Measurements from ENCODE around the gene HDAC4.

Gene HDAC4

DNA sequence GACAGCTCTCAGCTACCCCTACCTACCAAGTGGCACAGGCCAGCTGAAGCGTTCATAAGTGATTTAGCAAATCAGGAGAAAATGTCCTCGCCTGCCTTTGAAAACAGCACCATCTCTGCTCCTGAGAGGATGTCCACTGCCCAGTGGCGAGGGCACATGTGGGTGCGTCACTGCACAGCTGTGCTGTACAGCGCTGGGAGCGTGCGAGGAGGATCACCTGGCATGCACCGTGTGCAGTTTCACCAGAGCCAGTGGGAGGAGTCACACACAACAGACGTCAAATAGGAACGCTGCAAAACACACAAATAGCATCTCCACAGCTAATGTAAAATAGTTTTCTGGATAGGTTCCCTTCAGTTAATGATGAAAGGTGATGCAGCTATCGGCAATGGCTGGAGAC is 154.1 kb downstream of the HDAC4 start:
- no peak for DNase-seq

DNA sequence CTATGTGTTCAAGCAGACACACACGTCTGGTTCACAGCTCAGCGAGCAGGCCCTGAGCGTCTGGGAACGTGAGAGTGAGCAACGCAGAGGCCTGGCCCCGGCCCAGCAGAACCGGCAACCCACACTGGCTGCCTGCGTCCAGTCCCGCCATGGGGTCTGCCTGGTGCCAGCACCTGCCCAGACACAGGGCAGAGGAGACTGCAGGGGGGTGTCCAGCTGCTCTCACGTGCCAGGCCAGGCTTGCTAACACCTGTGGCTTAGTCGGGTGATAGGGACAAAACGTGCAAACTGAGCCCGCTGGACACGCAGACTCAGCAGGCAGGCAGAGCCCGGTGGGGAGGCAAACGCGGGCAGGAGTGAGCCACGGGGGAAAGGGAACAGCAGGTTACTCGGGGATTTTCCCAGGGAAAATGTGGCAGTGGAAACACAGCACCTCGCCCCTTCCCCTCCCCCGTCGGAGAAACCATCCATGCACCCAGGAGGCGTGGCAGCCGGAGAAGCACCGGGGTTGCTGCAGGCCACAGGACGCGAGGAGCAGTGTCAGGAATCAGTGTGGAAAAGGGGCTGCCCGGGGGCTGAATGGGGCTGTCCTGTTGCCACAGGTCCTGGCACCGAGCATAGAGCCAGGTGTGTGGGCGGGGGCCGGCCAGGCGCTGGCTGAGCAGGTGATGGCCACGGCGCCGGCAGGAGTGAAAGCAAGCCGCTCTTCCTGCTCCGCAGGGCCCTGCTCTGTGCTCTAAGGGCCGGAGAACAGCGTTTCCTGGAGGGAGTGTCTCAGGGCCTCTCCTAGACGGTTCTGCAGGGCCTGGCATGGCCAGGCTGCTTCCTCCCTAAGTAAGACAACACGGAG is 154.7 kb downstream of the HDAC4 start:
- DNase-seq = no peak

DNA sequence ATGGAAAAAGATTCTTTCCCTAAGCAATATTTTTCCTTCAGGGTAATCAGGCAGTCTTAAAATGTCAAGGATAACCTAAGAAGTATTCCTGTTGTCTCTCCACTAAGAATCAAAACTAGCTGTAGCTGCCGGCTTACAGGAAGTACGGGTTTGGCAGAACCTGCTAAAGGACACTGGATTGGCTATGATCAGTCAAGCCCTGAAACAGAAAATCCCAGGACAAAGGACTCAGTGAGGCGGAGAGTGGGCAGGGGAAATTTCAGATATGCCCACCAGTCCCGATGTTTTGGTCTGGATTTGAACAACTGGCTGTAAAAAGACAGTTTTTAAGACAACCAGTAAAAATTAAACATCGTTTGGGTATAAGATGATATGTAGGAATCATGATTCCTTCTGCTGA is 155.7 kb downstream of the HDAC4 start:
- no peak for DNase-seq

DNA sequence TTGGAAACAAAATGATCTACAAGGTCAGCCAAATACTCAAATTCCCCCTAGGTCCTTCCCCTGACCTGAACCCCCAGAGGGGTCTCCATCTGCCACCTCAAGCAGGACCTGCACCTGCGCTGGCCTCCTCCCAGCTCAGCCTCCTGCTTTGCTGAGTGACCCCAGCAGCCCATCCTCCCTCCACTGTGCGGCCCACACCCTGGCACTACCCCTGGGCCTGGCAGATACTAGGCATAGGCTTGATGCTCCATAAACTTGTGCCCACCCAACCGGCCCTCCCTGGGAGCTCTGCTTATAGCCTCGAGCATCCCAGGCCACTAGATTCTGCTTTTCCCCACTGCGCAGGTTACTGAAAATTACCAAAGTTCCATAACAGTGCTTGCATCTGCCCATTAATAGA is 156.2 kb downstream of the HDAC4 start:
- no peak for DNase-seq

DNA sequence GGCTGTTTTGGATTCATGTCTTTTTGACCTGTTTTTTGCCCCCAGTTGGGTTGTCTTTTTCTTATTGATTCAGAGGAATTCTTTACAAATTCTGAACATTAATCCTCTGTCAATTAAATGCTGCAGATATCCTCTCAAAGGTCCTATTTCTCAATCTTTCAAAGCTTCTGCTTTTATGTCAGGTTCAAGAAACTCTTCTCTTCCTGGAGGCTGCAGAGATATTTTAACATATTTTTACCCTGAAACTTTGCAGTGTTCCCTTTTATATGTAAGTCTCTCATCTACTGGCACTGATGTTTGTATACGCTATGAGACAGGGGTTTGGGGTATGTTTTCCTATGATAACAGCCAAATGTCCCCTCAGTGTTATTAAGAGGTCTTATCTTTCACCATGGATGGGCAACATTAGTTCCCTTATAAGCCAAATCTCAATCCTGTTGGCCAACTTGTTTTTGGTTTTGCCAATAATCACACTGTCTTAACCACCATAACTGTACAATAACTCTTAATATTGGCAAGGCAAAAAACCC is 159.3 kb downstream of the HDAC4 start:
- no peak for DNase-seq

DNA sequence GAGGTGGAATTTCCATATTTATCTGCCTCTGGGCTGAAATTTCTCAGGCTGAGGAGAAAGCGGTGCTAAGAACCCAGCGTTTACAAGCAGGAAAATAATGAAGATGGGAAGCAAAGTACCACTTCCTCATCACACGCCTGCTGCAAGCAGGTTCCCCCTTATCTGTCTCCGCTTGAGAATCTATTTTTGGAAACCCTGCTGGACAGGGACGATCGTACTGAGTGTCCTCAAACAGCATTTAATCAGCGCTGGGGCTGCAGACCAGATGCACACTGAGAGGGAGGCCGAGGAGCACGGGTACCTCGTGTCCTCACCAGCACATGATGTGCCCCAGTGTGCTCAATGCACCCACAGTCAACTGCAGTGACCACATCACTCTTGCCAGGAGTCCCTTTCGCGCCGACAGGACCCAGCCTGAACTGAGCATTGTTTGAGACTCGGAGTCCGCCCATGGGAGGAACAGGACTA is 160.4 kb downstream of the HDAC4 start:
- no peak for DNase-seq

DNA sequence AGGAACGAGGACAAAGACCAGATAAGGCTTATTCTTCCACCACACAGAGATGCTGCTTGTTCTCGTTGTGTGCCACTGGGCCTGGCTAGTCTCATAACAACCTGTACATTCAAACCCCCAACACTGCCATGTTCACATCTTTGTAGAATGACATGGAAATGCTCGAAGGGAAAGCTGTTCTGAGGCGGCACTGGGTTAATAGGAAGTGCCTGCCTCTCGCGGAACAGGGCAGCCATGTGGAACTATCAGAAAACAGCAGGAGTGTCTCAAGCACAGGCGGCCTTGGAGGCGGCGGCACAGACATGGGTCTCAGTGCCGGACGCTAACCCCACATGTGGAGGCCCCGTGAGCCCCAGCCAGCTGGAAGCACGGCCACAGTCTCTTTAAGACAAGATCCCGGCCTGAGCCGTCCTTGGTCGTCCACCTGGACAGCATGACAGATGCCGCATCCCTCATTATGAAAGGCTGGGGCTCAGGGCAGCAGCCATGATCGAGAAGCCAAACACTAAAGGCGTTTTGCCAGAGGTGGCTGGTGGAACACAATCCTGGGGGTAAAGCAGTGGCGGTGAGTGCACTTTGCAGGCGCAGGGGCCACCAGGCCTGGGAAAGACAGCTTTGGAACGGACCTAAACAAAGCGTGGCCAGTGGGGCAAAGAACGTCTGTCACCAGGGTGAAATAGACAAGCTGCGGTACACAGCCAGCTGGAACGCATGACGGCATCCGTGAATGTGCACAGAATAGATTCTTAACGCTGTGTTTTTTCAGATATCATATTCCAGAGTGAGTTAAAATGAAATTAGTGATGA is 161.0 kb downstream of the HDAC4 start:
- no peak for DNase-seq

DNA sequence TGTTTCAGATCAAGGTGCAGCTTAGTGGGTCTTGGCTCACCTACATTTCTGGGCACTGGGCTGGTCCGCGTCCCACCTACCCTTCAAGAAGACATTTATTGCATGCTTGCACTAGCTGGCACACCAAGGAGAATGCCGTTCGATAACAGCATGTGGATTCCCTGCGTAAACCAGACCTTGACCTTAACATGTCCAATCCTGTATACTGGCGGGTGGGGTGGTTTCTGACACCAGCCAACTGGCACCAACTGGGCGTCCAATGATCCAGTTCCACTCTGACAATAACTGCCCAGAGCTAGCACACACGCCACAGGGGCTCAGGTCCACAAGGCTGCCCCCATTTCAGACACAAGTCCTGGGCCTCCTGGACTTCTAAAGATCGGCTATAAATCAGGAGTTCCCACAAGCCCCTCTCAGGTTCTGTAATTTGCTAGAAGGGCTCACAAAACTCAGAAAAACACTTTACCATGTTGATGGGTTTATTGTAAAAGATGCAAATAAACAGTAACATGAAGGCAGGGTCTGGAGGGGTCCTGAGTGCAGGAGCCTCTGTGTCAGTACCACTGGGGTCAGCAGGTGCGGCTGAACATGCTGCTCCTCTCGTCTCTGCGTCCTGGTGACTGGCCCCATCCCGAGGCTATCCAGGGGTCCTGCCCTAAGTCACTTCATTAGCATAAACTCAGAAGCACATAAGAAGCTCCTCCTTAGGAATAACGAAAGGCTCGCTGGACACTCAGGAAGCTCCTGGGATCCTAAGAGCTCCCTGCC is 161.8 kb downstream of the HDAC4 start:
- DNase-seq = no peak

DNA sequence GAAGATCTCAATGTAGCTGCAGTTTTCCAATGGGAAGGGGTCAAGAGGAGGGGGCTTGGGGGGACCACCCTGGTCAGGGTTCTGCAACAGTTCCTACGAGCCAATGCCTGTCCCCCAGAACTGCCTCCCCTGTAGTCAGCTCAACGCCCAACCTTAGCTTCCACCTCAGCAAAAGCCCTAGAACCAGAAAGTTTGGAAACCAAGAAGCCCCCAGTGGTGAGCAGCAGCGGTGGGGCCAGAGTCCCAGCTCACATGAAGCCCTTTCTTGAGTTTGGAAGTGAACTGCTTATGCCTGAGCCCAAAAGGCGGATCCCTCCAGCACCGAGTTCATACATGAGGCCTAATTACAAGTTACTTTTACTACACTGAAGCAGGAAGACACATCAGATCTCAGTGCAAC is 162.4 kb downstream of the HDAC4 start:
- no peak for DNase-seq

DNA sequence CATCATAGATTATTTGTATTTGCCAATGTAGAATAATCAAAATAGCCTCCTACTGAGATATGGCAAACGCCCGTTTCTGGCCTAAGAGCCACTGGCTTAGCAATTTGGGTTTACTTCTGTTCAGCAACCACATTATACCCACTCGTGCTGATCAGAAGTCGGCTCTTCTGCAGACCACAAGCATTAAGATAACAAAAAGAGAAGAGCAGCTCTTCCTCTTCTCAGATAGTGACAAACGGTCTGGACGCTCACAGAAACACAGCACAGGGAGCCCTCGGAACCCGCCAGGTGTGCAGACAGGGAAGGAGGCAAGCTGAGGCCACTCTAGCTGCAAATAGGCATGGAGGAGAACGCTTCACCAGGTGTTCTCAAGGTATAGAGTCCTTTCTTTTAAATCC is 164.0 kb downstream of the HDAC4 start:
- DNase-seq = no peak

DNA sequence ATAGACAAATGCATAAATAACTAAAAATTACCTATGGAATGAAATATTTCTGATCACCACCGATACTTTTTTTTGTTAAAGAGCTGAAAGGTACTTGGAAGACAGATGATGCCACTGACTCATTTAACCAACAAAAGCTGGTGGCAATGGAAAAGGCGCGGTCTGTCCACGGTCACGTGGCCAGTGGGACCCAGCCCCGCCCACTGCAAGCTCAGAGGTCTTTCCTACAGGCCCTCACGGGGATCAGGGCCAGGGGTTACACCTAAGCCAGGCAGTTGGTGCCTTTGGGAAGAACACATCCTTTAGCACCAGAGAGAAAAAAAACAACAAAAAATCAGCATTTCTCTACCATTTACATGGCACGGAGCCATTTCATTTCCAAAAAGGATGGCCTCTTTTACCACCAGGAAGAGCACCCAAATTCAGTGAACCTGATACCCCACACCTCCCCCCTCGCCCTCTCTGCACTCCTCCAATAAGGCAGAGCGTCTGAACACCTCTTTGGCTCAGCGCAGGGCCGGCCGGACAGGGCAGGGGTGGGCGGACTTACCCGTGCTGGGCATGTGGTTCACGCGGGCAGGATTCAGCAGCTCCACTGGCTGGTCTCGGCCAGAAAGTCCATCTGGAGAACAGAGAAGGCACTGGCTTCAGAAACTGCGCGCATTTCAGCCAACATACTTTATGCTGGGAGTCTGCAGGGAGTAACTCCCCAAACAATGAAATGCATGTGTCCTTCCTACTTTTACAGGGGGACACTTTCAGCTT is 164.6 kb downstream of the HDAC4 start:
- no peak for DNase-seq

DNA sequence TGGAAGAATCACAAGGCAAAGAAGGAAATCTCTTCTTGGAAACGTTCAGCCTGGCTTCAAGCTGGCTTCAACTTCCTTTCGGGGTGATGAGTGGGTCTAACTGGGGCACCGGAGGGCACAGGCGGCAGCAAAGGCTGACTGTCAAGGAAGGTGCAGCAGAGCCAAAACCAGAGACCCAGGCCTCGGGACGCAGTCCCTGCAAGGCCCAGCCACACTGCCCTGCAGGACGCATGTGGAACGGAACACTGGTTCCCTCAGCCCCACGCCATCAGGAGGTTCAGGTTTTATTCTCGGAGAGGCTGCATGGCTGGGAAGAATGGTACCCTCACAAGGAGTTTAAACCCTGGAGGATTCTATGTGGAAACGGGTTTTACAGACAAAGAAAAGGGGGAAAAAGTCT is 165.5 kb downstream of the HDAC4 start:
- no peak for DNase-seq

DNA sequence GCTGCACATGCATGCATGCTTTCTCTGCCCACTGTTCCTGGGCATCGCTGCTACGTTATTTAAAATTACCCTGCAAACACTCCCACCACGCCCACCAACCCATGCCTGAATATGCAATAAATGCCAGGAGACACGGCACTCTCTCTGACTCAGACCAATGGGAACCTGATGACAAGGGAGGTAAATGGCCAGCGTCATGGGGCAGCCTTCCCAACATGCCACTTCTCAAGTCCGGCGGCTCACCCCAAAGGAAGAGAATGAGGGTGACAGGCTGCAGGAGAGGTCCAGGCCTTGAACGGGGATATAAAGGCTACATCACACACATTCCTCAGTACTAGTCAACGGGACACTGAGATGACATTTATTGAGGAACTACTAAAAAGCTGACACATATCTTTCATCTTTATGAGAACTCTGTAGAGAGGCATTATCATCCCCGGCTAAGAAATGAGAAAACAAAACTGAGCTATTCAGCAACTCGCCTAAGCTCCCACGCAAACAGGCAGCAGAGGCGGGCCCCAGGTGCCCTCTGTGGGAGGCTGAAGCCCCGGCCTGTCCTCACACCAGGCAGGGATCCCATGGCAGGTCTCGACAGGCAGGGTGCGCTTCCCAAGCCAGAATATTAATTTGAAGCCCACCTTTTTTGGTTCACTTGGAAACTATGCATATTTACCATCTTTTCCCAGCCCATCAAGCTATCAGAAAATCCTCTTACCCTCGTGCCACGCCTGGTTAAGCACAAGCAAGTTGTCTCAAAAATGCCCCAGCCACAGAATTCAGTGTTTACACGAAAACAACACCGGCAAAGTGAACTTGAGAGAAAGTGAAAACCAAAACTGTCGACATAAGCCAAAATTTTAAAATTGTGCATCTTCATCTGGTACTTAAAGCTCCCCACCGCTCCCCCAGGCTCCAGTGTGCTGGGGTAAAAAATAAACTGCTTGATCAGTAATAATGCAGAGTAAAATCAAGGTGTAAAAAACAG is 166.3 kb downstream of the HDAC4 start:
- no peak for DNase-seq

DNA sequence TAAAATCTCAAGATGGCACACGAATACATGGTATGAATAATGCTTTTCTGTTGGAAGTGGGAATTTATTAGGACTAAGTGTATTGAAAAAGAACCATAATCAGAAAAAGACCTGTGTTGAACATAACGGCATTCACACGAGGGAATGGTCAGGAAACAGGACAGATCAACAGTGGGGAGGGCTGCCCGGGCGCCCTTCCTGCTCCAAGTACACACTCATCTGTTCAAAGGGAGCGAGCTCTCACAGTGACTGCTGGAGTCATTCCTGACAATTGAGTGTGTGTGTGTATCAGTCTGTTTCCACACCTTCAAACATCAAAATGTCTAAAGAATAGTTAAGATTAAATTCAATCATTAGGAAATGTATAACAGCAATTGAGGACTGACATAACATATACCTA is 167.2 kb downstream of the HDAC4 start:
- no peak for DNase-seq

DNA sequence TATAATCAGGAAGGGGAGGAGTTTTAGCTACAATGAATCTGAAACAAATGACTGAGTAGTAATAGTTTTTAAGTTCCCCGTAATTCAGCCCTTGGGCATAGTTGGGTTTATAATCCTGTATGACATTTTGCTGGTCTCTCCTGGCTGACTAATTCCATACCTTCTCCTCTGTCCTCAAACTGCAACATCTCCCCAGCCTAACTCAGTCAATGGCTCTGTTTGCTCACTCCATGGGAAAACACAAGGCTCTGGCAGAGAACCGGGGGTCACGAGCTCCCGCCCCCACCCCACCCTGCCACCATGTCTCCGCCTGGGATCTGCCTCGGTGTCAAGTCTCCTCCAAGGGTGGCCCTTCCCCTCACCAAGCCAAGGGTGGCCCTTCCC is 168.6 kb downstream of the HDAC4 start:
- DNase-seq = no peak

DNA sequence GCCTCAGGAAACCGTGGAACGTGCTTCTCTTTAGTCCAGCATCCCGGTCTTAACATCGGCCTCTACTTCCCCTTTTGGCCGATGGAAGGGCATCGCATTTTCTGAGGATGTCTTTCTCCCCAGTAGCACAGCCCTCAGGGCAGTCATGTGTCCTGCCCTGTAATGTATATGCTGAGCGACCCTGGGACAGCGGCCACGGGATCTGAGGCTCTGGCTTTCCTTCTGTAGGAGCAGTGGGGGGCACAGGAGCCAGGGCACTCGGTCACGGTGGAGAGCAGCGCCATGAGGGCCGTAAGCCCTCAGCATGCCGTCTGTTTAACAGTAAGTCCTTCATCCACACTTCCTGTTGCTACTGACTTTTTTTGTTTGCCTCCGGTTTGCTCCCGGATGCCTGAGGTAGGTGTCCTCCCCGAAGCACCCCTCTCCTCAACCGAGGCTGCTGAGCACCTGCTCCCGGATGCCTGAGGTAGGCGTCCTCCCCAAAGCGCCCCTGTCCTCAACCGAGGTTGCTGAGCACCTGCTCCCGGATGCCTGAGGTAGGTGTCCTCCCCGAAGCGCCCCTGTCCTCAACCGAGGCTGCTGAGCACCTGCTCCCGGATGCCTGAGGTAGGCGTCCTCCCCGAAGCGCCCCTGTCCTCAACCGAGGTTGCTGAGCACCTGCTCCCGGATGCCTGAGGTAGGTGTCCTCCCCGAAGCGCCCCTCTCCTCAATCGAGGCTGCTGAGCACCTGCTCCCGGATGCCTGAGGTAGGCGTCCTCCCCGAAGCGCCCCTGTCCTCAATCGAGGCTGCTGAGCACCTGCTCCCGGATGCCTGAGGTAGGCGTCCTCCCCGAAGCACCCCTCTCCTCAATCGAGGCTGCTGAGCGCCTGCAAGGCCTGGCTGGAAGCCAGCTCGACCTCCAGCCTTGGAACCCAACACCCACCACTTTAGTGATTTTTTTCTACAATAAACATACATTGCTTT is 169.3 kb downstream of the HDAC4 start:
- DNase-seq = no peak

DNA sequence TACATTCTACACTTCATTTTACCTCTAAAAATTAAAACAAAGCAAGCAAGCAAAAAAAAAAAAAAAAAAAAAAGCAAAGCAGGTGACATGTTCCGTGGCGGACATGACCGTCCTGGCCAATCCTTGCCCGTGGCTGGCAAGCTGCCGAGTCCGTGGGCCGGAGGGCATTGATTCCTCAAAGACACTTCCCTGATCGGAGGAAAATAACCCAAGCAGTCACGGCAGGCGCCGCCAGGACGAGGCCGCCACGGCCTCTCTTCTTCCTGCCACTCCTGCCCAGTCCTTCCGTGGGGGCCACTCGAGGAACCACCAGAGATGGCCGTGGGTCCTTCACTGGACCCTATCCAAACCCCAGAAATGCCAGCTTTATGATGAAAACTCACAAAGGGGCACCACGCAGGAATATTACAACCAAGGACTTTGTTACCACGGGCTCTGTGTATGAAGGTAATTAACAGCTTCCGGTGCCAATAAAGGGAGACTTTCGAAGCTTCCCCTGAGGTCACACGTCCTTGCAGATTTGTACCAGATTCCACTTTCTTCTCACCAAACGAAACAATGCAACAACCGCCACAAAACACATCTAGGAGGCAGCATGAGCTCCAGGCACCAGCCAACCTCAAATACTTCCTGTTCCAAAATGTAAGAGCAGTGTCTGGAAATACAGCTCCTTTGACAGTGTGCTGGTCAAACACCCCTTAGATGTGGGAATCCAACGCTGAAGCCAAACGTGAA is 170.3 kb downstream of the HDAC4 start:
- DNase-seq = no peak

DNA sequence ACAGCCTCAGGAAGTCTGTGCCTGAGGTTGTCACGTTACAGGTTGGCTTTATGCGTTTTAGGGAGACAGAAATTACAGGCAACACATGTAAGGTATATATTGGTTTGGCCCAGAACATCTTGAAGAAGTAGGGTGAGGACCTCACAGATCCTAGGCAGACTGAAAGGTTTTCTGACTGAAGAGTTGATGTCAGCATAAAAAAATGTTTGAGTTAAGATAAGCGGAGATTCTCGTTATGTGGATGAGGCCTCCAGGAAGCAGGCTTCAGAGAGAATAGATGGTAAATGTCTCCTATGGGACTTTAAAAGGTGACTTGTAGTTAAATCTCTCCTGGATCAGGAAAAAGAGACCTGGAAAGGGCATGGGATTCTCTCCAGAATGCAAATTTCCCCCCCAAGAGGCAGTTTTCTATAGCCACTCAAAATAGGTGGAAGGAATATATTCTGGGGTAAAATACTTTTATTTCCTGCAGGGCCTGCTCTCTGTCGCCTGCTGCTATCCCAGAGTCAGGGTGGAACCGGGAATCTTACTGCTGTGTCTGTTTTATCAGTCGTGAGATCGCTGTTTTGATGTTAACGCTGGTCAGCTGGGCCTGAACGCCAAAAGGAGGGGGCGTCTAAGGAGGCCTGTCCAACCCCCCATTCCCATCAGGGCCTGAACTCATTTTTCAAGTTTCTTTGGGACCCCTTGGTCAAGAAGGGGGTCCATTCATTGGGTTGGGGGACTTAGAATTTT is 171.1 kb downstream of the HDAC4 start:
- no peak for DNase-seq
